ENCODE data around the gene CDK5R1.
A peak's percentile ranks its signal among the peaks of the same experiment; 100 is the strongest.

Gene CDK5R1

DNA sequence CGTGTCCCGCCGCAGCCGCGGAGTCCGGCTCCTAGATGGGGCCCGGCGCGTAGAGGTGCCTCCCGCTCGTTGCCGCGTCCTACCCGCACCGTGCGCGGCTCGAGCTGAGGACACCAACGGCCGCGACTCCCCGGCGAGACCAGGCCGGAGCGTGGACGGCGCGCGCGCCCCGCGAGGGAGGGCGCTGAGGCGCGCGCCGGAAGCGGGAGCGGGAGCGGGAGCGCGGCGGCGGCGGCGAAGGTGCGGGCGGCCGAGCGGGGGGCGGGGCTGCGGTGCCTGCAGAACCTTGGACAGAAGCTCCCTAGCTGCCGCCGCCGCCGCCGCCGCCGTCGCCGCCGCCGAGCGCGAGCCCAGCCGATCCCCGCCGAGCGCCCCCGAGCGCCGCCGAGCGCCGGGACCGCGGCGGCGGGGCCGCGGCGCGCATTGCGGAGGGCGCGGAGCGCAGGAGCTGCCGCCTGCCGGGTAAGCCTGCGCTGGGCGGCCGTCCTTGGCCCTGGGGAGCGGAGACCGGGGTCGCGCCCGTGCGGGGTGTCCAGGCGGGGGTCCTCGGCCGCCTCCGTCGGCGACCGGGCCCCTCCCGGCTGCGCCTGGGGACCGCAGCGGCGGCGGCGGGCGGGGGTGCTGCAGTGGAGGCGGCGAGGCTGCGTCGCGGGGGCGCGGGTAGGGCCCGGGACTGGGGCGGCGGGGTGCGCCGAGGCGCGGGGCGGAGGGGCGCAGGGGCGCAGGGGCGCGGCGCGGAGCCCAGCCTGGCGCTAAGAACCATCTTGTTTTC lies at the start of gene CDK5R1:
Gene CDK5R1, plus strand, starts transcription at position 293 of the 772 bp plus-strand sequence. CDS start 628 bp downstream, outside the sequence.
- no peaks in the 10 kb centered on the region for H4K20me1 ChIP-seq (ENCODE audit: insufficient read depth)
- peak within 1 kb of the TSS; percentile 94 for H3K4me2 ChIP-seq
- no peak within 1 kb of the TSS for H3K4me3 ChIP-seq (IDR thresholded peaks at IDR 0.05; ENCODE audit: insufficient read depth, low read depth, low read length)
- H3K27ac ChIP-seq, result no peak within 1 kb of the TSS
- H3K9ac ChIP-seq, result peak within 1 kb of the TSS; percentile 14; the same call in 1 of the 2 replicates
- H2AFZ ChIP-seq (ENCODE audit: low read depth), result peak within 1 kb of the TSS; percentile 59
- peaks cover 46% of the 10 kb centered on the region for H3K4me1 ChIP-seq (ENCODE audit: low read depth, poor library complexity, severe bottlenecking)
- no peaks in the 10 kb centered on the region for H3K79me2 ChIP-seq (ENCODE audit: insufficient read depth, low read depth)
- H3K27me3 ChIP-seq (ENCODE audit: insufficient read depth, low read depth), result no peaks in the 10 kb centered on the region
- H3K36me3 ChIP-seq (ENCODE audit: insufficient read depth), result no peaks in the 10 kb centered on the region
- TF ChIP-seq, protein P1, sequence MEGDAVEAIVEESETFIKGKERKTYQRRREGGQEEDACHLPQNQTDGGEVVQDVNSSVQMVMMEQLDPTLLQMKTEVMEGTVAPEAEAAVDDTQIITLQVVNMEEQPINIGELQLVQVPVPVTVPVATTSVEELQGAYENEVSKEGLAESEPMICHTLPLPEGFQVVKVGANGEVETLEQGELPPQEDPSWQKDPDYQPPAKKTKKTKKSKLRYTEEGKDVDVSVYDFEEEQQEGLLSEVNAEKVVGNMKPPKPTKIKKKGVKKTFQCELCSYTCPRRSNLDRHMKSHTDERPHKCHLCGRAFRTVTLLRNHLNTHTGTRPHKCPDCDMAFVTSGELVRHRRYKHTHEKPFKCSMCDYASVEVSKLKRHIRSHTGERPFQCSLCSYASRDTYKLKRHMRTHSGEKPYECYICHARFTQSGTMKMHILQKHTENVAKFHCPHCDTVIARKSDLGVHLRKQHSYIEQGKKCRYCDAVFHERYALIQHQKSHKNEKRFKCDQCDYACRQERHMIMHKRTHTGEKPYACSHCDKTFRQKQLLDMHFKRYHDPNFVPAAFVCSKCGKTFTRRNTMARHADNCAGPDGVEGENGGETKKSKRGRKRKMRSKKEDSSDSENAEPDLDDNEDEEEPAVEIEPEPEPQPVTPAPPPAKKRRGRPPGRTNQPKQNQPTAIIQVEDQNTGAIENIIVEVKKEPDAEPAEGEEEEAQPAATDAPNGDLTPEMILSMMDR (conservative IDR thresholded peaks at IDR 0.05; ENCODE audit: low read depth, low read length), result no peak

DNA sequence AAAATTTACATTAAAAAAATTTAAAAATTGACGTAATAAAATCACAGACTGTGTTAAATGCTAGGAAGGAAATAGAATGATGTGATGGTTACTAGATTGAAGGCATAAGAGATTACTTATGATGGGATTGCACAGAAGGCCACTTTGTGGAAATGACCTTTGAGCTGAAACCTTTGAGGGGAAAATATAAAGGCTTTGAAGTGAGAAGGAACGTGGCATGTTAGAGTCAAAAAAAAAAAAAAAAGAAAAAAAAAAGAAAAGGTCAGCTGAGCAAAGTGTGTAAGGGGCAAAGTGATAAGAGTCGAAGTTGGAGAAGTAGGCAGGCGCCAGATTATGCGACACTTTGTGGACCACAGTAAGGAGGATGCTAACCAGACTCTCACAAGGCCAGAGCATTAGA lies 46.1 kb upstream of the CDK5R1 start:
- no peaks in the 10 kb centered on the region for H3K27me3 ChIP-seq (ENCODE audit: insufficient read depth, low read depth)
- no peak overlapping the region; the same call in 1 of the 2 replicates for H3K9ac ChIP-seq
- TF ChIP-seq, protein P1 (conservative IDR thresholded peaks at IDR 0.05; ENCODE audit: low read depth, low read length), result no peak
- peaks cover 14% of the 10 kb centered on the region for H3K79me2 ChIP-seq (ENCODE audit: insufficient read depth, low read depth)
- no peak overlapping the region for H3K4me3 ChIP-seq (IDR thresholded peaks at IDR 0.05; ENCODE audit: insufficient read depth, low read depth, low read length)
- H3K27ac ChIP-seq, result peak overlapping the region; percentile 85; the same call in 1 of the 2 replicates
- H3K4me1 ChIP-seq (ENCODE audit: low read depth, poor library complexity, severe bottlenecking), result peaks cover 38% of the 10 kb centered on the region
- no peaks in the 10 kb centered on the region for H3K36me3 ChIP-seq (ENCODE audit: insufficient read depth)
- H2AFZ ChIP-seq (ENCODE audit: low read depth), result peak overlapping the region; percentile 64; the same call in 1 of the 2 replicates
- 0 out of 2 replicates have a peak, but pooled peaks cover under 1% of the 10 kb centered on the region for H4K20me1 ChIP-seq (ENCODE audit: insufficient read depth)
- peak overlapping the region; percentile 88 for H3K4me2 ChIP-seq

DNA sequence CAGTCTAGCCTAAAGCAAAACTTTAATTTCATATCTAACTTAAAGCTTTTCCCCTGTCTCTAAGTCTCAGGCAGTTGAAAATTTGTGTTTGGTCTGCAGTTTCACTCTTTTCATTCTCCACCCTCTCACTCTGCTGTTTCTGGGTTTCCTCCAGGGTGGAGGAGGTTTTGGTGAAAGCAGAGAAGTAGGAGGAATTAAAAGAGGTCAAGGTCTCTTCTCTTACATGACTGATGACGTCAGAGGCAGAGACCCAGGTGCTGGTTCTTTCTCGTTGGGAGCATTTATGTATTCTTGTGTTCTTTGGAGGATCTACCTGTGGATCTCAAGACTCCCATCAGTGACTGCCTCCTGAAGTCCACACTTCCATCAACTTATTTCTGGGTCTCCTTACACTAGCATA lies 44.9 kb upstream of the CDK5R1 start:
- Histone ChIP-seq H3K4me2 (peak overlapping the region; percentile 88), H3K27me3 (ENCODE audit: insufficient read depth, low read depth) (no peaks in the 10 kb centered on the region), H3K36me3 (ENCODE audit: insufficient read depth) (peaks cover 1% of the 10 kb centered on the region; the same call in 1 of the 2 replicates), H2AFZ (ENCODE audit: low read depth) (peak overlapping the region; percentile 64), H3K4me1 (ENCODE audit: low read depth, poor library complexity, severe bottlenecking) (peaks cover 49% of the 10 kb centered on the region), H3K79me2 (ENCODE audit: insufficient read depth, low read depth) (peaks cover 25% of the 10 kb centered on the region), H3K9ac (peak overlapping the region; percentile 58; the same call in 1 of the 2 replicates), H3K27ac (peak overlapping the region; percentile 85), H3K4me3 (IDR thresholded peaks at IDR 0.05; ENCODE audit: insufficient read depth, low read depth, low read length) (no peak overlapping the region), H4K20me1 (ENCODE audit: insufficient read depth) (peaks cover 12% of the 10 kb centered on the region)
- TF ChIP-seq, protein P1 (conservative IDR thresholded peaks at IDR 0.05; ENCODE audit: low read depth, low read length), result no peak

DNA sequence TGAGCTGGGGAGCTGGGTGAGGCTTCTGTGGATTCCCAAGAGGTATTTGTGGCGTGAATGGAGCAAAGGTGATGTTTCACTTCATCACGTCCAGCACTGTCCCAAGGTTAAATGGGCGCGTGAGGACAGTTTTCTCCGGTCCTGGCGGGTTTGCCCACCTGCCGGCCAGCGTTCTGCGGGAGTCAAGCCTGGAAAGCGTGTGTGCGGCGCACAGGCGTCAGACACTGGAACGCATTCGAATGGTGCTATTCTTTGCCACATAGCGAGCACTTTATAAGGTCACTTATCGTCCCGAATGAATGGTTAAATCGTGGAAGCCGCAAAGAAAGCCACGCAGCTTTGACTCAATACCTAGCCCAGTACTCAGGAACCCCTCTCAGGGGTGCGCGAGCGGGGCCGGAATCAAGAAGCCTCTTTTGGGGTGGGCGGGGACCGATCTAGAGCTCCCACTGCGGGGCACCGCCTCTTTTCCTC lies 42.9 kb upstream of the CDK5R1 start:
- H2AFZ ChIP-seq (ENCODE audit: low read depth), result peak overlapping the region; percentile 69
- peaks cover 67% of the 10 kb centered on the region for H3K4me1 ChIP-seq (ENCODE audit: low read depth, poor library complexity, severe bottlenecking)
- H3K36me3 ChIP-seq (ENCODE audit: insufficient read depth), result peaks cover 13% of the 10 kb centered on the region; the same call in 1 of the 2 replicates
- H3K4me3 ChIP-seq (IDR thresholded peaks at IDR 0.05; ENCODE audit: insufficient read depth, low read depth, low read length), result no peak overlapping the region
- H3K27me3 ChIP-seq (ENCODE audit: insufficient read depth, low read depth), result no peaks in the 10 kb centered on the region
- peaks cover 45% of the 10 kb centered on the region for H3K79me2 ChIP-seq (ENCODE audit: insufficient read depth, low read depth)
- TF ChIP-seq, protein P1 (conservative IDR thresholded peaks at IDR 0.05; ENCODE audit: low read depth, low read length), result peak; percentile 85; the same call in 1 of the 2 replicates
- H3K27ac ChIP-seq, result no peak overlapping the region
- peaks cover 15% of the 10 kb centered on the region for H4K20me1 ChIP-seq (ENCODE audit: insufficient read depth)
- H3K4me2 ChIP-seq, result peak overlapping the region; percentile 46
- H3K9ac ChIP-seq, result no peak overlapping the region; the same call in 1 of the 2 replicates
